ENCODE measurements around the gene SLC7A8.
"Not testable (repeated sequence)": the region's sequence is repeated elsewhere in the genome, so short reads cannot be mapped to it uniquely, and the experiment has no call there.

GRCh38 chr14:23224958-23225357 is 41.5 kb upstream of the SLC7A8 start:
- not testable (repeated sequence) for TF ChIP-seq CTCF, POLR2A (IDR thresholded peaks at IDR 0.05)

All from lower leg skin (tissue), 3 donors.